ENCODE results near the gene PGAM2.

DNA sequence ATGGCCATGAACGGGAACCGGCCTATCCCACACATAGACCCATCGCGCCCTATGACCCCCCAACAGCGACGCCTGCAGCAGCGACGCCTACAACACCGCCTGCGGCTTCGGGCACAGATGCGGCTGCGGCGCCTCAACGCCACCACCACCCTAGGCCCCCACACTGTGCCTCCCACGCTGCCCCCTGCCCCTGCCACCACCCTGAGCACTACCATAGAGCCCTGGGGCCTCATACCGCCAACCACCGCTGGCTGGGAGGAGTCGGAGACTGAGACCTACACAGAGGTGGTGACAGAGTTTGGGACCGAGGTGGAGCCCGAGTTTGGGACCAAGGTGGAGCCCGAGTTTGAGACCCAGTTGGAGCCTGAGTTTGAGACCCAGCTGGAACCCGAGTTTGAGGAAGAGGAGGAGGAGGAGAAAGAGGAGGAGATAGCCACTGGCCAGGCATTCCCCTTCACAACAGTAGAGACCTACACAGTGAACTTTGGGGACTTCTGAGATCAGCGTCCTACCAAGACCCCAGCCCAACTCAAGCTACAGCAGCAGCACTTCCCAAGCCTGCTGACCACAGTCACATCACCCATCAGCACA is 48.5 kb upstream of the PGAM2 start:
- no peak for TF ChIP-seq POLR2A (IDR thresholded peaks at IDR 0.05)
- TF ChIP-seq, protein P1, sequence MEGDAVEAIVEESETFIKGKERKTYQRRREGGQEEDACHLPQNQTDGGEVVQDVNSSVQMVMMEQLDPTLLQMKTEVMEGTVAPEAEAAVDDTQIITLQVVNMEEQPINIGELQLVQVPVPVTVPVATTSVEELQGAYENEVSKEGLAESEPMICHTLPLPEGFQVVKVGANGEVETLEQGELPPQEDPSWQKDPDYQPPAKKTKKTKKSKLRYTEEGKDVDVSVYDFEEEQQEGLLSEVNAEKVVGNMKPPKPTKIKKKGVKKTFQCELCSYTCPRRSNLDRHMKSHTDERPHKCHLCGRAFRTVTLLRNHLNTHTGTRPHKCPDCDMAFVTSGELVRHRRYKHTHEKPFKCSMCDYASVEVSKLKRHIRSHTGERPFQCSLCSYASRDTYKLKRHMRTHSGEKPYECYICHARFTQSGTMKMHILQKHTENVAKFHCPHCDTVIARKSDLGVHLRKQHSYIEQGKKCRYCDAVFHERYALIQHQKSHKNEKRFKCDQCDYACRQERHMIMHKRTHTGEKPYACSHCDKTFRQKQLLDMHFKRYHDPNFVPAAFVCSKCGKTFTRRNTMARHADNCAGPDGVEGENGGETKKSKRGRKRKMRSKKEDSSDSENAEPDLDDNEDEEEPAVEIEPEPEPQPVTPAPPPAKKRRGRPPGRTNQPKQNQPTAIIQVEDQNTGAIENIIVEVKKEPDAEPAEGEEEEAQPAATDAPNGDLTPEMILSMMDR (IDR thresholded peaks at IDR 0.05), result no peak

Data from thyroid gland (tissue), 4 donors.